Measurements from ENCODE around the gene HCK.

HCK gene

DNA sequence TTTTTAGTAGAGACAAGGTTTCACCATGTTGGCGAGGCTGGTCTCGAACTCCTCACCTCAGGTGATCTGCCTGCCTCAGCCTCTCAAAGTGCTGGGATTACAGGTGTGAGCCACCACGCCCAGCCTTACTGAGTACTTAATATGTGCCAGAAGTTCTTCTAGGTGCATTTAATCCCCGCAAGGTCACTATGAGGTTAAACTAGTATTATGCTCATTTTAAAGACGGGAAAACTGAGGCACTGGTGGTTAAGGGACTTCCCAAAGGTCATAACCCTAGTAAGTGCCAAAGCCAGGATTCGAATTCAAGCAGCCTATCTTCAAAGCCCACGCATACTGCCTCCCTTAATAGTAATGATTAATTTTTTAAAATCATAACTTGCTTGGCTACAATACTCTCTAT is 42.5 kb upstream of the HCK start:
- no peak overlapping the region for H3K4me3 ChIP-seq (ENCODE audit: low read depth, low read length)
- TF ChIP-seq, protein P1, sequence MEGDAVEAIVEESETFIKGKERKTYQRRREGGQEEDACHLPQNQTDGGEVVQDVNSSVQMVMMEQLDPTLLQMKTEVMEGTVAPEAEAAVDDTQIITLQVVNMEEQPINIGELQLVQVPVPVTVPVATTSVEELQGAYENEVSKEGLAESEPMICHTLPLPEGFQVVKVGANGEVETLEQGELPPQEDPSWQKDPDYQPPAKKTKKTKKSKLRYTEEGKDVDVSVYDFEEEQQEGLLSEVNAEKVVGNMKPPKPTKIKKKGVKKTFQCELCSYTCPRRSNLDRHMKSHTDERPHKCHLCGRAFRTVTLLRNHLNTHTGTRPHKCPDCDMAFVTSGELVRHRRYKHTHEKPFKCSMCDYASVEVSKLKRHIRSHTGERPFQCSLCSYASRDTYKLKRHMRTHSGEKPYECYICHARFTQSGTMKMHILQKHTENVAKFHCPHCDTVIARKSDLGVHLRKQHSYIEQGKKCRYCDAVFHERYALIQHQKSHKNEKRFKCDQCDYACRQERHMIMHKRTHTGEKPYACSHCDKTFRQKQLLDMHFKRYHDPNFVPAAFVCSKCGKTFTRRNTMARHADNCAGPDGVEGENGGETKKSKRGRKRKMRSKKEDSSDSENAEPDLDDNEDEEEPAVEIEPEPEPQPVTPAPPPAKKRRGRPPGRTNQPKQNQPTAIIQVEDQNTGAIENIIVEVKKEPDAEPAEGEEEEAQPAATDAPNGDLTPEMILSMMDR (IDR thresholded peaks at IDR 0.05; ENCODE audit: control insufficient read depth, extremely low read depth, insufficient read depth) = no peak
- no peak for DNase-seq (ENCODE audit: low read depth)

DNA sequence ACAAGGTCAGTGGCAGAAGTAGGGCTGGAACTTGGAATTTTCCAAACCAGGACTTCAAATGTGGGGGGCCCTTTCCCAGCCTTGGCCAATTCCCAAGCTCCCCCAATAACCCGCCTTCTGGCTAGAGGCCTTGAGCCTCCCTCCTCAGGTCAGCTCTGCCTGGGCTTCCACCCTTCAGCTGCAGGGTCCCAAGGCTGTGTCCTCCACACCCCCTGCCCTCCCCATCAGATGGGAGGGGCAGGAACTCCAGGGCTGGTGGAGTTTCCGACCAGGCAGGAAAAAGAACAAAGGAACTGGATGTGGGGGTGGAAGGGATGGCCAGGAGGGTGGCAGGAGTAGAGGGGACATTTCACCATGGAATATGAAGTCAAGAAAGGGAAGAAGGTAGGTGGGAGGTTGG is 41.9 kb upstream of the HCK start, which contains the start of gene CCM2L:
Gene CCM2L, plus strand, starts transcription at position 338 of the 400 bp plus-strand sequence. Its CDS starts 17 bp downstream, at position 355.
- no peak within 1 kb of the TSS for H3K4me3 ChIP-seq (ENCODE audit: low read depth, low read length)
- TF ChIP-seq, protein P1 (IDR thresholded peaks at IDR 0.05; ENCODE audit: control insufficient read depth, extremely low read depth, insufficient read depth) = no peak
- DNase-seq (ENCODE audit: low read depth) = no peak

DNA sequence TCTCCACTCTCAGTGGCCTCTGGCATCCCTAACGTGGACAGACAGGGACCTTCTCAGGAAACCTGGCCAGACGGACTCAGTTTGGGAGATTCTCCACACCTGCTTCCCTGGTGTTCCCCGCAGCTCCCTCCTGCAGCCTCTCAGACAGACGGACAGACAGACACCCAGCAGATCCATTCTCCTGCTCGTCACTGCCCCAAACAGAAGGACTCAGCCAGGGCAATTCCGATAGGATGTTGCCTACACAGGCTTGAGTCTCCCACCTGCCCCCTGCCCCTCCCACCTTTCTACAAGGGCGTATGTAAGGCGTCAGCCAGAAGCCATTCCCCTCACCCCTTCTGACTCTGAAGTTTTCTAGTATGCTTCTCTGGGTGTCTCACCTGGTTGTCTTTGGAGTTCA is 41.4 kb upstream of the HCK start:
- H3K4me3 ChIP-seq (ENCODE audit: low read depth, low read length) = no peak overlapping the region
- DNase-seq (ENCODE audit: low read depth) = no peak

DNA sequence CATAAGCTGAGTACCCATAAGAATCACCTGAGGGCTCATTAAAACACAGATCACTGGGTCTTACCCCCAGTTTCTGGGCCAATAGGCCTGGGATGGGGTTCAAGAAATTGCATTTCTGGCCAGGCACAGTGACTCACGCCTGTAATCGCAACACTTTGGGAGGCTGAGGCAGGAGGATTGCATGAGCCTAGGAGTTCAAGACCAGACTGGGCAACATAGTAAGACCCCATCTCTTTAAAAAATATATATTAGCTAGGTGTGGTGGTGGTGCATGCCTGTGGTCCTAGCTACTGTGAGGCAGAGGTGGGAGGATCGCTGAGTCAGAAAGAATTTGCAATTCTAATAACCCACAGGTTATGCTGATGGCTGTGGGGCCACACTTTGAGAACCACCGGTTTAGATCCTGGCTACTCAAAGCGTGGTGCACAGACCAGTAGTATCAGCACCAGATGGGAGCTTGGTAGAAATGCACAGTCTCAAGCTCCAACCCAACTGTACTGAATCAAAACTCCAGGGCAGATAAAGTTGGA is 39.8 kb upstream of the HCK start:
- TF ChIP-seq, protein P1 (IDR thresholded peaks at IDR 0.05; ENCODE audit: control insufficient read depth, extremely low read depth, insufficient read depth) = no peak
- no peak for DNase-seq (ENCODE audit: low read depth)
- H3K4me3 ChIP-seq (ENCODE audit: low read depth, low read length) = no peak overlapping the region

More for the DNA sequence above, 41.4 kb upstream of the HCK start:
- TF ChIP-seq, protein P1 (IDR thresholded peaks at IDR 0.05; ENCODE audit: control insufficient read depth, extremely low read depth, insufficient read depth) = no peak

DNA sequence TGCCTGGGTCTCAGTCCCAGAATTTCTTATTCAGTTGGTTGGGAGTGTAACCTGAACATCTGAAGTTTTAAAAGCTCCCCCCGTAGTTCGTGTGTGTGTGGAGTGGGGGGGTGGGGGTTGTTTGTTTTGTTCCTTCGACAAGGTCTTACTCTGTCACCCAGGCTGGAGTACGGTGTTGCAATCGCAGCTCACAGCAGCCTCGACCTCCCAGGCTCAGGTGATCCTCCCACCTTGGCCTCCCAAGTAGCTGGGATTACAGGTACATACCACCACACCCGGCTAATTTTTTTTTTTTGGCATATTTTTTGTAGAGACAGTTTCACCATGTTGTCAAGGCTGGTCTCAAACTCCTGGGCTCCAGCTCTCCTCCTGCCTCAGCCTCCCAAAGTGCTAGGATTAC is 38.7 kb upstream of the HCK start:
- TF ChIP-seq, protein P1 (IDR thresholded peaks at IDR 0.05; ENCODE audit: control insufficient read depth, extremely low read depth, insufficient read depth) = no peak
- no peak overlapping the region for H3K4me3 ChIP-seq (ENCODE audit: low read depth, low read length)
- DNase-seq (ENCODE audit: low read depth) = no peak

DNA sequence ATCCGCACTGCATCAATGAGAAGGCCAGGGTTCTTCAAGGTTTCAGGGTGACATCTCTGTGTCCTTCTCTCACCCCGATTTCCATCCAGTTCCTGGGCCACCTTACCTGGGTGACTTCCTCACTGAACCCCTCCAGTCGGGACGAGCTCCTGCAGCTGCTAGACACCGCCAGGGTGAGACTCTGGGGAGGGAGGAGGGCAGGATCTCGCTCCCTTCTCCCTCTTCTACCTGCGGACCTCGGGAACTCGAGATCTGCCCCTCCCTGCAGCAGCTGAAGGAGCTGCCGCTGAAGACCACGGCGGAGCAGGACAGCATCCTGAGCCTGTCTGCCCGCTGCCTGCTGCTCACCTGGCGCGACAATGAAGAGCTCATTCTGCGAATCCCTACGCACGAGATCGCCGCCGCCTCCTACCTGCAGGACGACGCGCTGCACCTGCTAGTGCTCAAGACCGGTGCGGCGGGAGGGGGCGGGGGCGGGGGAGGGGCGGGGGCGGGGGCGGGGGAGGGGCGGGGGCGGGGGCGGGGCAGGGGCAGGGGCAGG is 34.3 kb upstream of the HCK start:
- TF ChIP-seq, protein P1 (IDR thresholded peaks at IDR 0.05; ENCODE audit: control insufficient read depth, extremely low read depth, insufficient read depth) = peak; percentile 79
- DNase-seq (ENCODE audit: low read depth) = peak; percentile 63
- peak overlapping the region; percentile 12; the same call in 1 of the 2 replicates for H3K4me3 ChIP-seq (ENCODE audit: low read depth, low read length)
